HG02884 (cell line): ENCODE data around the gene KRT85.
"Not testable (repeated sequence)": the region's sequence is repeated elsewhere in the genome, so short reads cannot be mapped to it uniquely, and the experiment has no call there.

ENCODE experiments used
- ATAC-seq: cut with Tn5 transposase; IDR thresholded peaks from one replicate; pipeline ENCODE4 v1.9.1; 2021; ENCODE audit warnings: mild to moderate bottlenecking, moderate library complexity; ENCODE audit not compliant: unreplicated experiment

Gene KRT85

DNA sequence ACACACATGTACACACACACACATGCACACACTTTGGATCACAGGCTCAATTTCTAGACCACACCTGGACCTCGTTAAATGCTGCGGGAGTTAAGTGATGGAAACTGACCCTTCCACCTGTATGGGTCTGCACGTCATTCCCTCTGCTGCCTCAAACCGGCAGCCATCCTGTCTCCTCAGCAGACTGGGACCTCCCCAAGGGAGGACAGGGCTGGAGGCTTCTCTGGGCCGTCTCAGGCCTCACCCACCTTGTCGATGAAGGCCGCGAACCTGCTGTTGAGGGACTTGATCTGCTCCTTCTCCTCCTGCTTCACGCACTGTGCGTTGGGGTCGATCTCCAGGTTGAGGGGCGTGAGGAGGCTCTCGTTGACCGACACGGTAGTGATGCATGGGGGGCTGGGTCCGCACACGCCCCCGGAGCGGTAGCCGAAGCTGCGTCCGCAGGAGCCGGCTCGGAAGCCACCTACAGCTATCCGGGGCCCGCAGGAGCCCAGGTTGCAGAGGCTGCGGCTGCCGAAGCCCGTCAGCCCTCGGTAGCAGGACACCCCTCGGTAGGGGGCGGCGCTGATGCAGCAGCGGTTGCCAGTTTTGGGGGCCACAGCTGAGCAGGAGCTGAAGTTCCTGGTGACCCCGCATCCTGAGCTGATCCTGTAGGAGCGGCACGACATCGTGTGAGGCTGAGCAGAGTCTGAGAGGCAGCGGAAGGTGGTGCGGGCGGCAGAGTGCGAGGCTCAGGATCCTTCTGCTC lies at the start of gene KRT85:
TSS of gene KRT85 (minus strand) at position 744 of the 748 bp plus-strand sequence. CDS start at position 668, 76 bp downstream.
- no peak for ATAC-seq

- no peak for ATAC-seq
Measured at GRCh38 chr12:52416795-52417194, 49.5 kb upstream of the KRT85 start.

DNA sequence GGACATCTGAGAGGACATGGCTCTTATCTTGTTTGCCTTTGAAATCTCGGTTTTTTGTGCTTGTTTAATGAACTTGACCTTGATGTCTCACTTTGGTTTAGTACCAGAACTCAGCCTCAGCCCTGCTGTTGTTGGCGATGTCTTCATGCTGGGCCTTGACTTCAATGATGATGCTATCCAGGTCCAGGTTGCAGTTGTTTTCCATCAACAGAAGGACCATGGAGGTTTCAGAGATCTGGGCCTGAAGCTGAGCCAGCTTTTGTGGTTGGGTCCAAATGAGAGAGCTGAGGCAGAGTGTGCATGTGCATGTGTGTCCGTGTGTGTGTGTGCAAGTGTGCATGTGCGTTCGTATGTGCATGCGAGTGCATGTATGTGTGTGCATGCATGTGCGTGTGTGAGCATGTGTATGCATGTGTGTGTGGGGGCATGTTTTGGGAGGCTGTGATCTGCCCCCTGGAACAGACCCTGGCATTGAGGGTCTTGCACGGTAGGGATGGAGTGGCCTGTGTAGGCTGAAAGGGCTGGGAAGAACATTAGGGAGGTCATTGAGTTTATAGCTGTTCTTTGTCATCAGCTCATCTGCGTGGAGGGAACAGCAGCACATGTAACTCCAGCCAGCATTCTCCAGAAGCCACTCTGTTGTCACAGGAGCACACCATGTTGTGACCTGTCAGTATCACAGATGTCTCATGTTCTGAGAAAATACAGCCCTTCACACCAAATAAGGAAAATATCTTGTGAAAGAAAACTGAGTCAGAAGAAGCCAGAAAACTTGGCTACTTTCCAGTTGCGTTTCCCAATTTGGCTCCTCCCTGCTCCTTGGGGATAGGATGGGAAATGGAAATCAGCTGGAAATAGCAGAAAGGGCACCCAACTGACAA lies 48.8 kb upstream of the KRT85 start:
- no peak for ATAC-seq

GRCh38 chr12:52414936-52415335 lies 47.7 kb upstream of the KRT85 start:
- ATAC-seq, result no peak

DNA sequence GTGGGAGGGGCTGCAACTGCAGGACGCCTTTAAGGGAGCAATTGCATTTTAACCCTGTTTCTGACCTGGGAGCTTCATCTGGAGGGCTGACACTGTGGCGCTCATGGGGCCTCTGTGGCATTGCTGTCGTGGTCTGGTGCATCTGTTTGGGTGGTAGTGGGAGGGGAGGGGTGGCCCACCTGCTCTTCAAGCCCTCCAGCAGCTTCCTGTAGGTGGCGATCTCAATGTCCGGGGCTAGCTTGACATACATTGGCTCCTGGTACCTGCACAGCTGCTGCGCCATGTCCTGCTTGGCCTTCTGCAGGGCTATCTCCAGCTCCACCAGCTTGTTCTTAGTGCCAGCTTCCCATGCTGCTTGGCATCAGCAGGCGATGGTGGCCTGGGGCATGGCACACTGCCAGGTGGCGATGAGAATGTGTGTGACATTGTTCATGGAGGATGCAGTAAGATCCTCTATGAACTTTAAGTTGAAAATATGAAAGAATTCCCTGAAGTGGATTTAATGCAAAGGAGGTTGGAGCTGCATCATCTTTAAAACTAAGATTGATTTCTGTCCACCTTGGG lies 46.6 kb upstream of the KRT85 start:
- ATAC-seq, result no peak

- no peak for ATAC-seq
Measured at GRCh38 chr12:52413202-52413601, 45.9 kb upstream of the KRT85 start.

DNA sequence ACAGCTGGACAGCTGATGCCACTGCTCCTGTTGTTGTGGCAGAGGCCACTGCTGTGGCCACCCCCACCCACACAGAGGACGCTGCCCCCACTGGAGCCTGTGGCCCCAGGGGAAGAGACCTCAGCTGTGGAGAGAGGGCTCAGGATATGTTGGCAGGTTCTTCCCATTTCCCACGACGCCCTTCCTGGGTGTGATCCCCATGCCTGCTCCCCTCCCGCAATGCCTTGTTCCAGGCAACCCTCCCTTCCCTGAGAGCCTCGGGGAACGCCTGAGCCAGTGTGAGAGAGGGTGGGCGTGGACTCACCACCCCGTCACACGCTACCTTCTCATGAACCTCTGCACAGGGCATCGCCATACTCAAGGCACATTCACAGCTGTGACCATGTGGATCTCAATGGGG lies 44.5 kb upstream of the KRT85 start:
- ATAC-seq, result no peak

- not testable (repeated sequence) for ATAC-seq
Measured at GRCh38 chr12:52410589-52411248, 43.4 kb upstream of the KRT85 start.

- ATAC-seq, result no peak
Measured at GRCh38 chr12:52407918-52408317, 40.6 kb upstream of the KRT85 start.

- no peak for ATAC-seq
Measured at GRCh38 chr12:52405922-52406385, 38.7 kb upstream of the KRT85 start, which contains the start of gene KRT82. KRT82 (minus strand) TSS chr12:52406335; CDS start chr12:52406277, 58 bp downstream.

DNA sequence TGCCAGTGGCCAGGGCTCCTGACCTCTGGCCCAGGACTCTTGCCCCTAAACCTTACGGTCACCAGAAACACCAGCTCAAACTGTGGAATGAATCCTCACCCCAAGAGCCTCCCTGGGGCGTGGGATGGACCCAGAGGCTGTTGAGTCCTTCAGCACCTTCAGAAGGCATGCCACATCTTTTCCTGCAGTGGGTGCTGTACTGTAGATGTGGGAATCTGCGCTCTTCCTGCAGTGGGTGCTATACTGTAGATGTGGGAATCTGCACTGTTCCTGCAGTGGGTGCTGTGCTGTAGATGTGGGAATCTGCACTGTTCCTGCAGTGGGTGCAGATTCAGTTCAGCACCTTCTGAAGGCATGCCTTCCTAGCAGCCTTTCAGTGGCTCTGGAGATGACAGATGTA lies 37.7 kb upstream of the KRT85 start:
- ATAC-seq, result no peak

DNA sequence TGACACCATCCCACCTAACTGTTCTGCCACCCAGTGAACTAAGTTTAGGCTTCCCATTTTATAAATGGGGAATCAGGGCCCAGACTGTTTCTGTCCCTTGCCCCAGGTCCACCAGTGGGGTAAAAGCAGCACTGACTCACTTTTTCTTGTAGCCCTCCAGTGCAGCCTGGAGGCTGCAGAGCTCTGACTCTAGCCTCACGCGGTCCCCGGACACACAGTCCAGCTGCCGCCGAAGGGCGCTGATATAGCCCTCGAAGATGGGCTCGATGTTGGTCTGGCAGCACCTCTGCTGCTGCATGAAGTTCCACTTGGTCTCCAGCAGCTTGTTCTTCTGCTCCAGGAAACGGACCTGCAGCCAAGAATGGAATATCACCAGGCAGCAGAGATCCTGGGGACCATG lies 36.3 kb upstream of the KRT85 start:
- no peak for ATAC-seq

DNA sequence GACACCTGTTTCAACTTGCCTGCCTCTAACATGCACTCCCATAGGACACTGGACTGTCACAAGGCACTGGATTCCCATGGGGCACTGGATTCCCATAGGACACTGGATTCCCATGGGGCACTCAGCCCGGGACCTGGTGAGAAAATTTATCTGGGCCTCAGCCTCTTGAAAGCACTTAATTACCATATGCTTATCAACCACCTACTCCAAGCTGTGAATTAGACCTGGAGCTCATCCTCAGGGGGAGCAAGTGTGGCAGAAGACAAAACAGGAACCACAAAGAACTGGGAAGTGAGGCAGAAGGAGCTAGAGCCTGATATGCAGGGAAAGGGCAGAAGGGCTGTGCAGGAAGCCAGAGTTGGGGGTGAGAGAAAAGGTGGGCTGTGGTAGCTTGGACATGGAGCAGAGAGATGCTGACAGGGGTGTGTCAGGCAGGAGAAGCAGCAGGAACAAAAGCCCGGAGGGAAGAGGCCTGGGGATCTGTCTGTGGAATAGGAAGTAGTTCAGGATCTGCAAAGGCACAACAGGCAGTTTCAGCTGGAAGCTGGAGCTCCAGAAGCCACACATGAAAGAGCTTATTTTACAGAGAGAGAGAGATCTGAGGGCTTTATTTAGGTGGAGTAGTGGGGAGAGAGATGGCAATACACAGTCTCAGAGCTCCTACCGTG lies 35.7 kb upstream of the KRT85 start:
- no peak for ATAC-seq

- ATAC-seq, result no peak
Measured at GRCh38 chr12:52402377-52402776, 35.1 kb upstream of the KRT85 start.

DNA sequence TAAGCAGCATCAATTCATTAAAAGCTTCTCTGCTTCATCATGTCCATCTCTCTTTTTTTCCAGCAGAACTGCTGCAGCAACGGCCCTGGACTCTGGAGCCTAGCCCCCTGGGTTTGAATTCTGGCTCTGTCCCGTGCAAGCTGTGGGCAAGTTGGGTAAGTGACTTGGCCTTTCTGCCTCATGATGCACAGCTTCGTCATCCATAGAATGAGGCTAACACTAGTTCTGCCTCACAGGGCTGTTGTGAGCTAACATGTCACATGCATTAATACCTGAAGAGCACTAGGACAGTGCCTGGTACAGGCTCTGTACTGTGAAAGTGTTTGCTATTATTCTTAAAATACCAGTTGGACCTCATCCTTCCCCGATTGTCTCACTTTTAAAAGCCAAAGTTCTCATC lies 34.6 kb upstream of the KRT85 start:
- ATAC-seq, result no peak

- ATAC-seq, result no peak
Measured at GRCh38 chr12:52401526-52401925, 34.2 kb upstream of the KRT85 start.

GRCh38 chr12:52400906-52401305 lies 33.6 kb upstream of the KRT85 start:
- ATAC-seq, result no peak

- no peak for ATAC-seq
Measured at GRCh38 chr12:52399756-52400155, 32.5 kb upstream of the KRT85 start.

DNA sequence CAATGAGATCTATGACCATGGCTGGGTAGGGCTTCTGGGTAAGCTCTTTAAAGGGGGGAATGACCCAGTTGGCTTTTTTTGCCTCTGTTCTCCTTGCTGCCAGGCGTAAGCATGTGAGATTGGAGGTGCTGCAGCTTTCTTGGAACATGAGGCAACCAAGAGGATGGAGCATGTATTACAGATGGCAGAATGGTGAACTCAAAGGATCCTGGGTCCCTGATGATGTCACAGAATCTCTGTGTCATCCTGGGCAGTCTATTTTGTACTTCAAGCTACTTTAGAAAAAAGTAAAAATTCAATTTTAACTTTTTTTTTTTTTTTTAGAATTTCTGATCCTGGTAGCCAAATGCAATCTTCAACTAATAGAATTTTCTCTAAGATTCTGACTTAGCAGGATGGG lies 30.9 kb upstream of the KRT85 start:
- no peak for ATAC-seq

GRCh38 chr12:52396656-52397055 lies 29.4 kb upstream of the KRT85 start:
- ATAC-seq, result no peak
